ENCODE results near the gene CSDE1. TPM values are rescaled to one million over a fixed set of nuclear protein-coding genes. Genes with fewer than 3 reads are reported as not detected.

The CSDE1 gene
- total and polyA plus RNA-seq, 2 experiments from 2014 or later, result 190 to 512 TPM

- Histone ChIP-seq H3K4me3 (no peak overlapping the region), H3K36me3 (peaks cover 37% of the 10 kb centered on the region), H3K27ac (no peak overlapping the region), H3K9me3 (ENCODE audit: low read depth) (no peaks in the 10 kb centered on the region), H3K27me3 (no peaks in the 10 kb centered on the region), H3K4me1 (ENCODE audit: low read depth) (no peaks in the 10 kb centered on the region)
- no peak for DNase-seq (ENCODE audit: low read depth in 1 of 2, low spot score in 1 of 2)
- no peak for TF ChIP-seq CTCF (IDR thresholded peaks at IDR 0.05; ENCODE audit: low read depth, low read length)
Measured at GRCh38 chr1:114741963-114742746, 15.6 kb downstream of the CSDE1 start.

GRCh38 chr1:114740331-114740730, 17.5 kb downstream of the CSDE1 start:
- H3K27me3 ChIP-seq, result no peaks in the 10 kb centered on the region
- no peak overlapping the region for H3K4me3 ChIP-seq
- no peak for TF ChIP-seq CTCF (IDR thresholded peaks at IDR 0.05; ENCODE audit: low read depth, low read length)
- H3K27ac ChIP-seq, result no peak overlapping the region
- H3K4me1 ChIP-seq (ENCODE audit: low read depth), result no peaks in the 10 kb centered on the region
- peaks cover 47% of the 10 kb centered on the region for H3K36me3 ChIP-seq
- H3K9me3 ChIP-seq (ENCODE audit: low read depth), result no peaks in the 10 kb centered on the region
- no peak for DNase-seq (ENCODE audit: low read depth in 1 of 2, low spot score in 1 of 2)

- Histone ChIP-seq H3K27ac (no peak overlapping the region), H3K27me3 (no peaks in the 10 kb centered on the region), H3K9me3 (ENCODE audit: low read depth) (no peaks in the 10 kb centered on the region), H3K4me3 (no peak overlapping the region), H3K36me3 (peaks cover 73% of the 10 kb centered on the region), H3K4me1 (ENCODE audit: low read depth) (no peaks in the 10 kb centered on the region)
- DNase-seq (ENCODE audit: low read depth in 1 of 2, low spot score in 1 of 2), result no peak
- TF ChIP-seq CTCF (IDR thresholded peaks at IDR 0.05; ENCODE audit: low read depth, low read length), result no peak
Measured at GRCh38 chr1:114737314-114737849, 20.4 kb downstream of the CSDE1 start.

- Histone ChIP-seq H3K9me3 (ENCODE audit: low read depth) (no peaks in the 10 kb centered on the region), H3K4me1 (ENCODE audit: low read depth) (no peaks in the 10 kb centered on the region), H3K4me3 (no peak overlapping the region), H3K27ac (no peak overlapping the region), H3K27me3 (no peaks in the 10 kb centered on the region), H3K36me3 (peaks cover 88% of the 10 kb centered on the region)
- no peak for DNase-seq (ENCODE audit: low read depth in 1 of 2, low spot score in 1 of 2)
- no peak for TF ChIP-seq CTCF (IDR thresholded peaks at IDR 0.05; ENCODE audit: low read depth, low read length)
Measured at GRCh38 chr1:114735479-114735878, 22.3 kb downstream of the CSDE1 start.

- Histone ChIP-seq H3K4me1 (ENCODE audit: low read depth) (no peaks in the 10 kb centered on the region), H3K27ac (no peak overlapping the region), H3K27me3 (no peaks in the 10 kb centered on the region), H3K36me3 (peaks cover 95% of the 10 kb centered on the region), H3K9me3 (ENCODE audit: low read depth) (no peaks in the 10 kb centered on the region), H3K4me3 (no peak overlapping the region)
- TF ChIP-seq CTCF (IDR thresholded peaks at IDR 0.05; ENCODE audit: low read depth, low read length), result no peak
- peak in 1 of 2 donors; percentile 5 for DNase-seq (ENCODE audit: low read depth in 1 of 2, low spot score in 1 of 2)
Measured at GRCh38 chr1:114729782-114730181, 28.0 kb downstream of the CSDE1 start.

All from cardiac muscle cell (in vitro differentiated cells and primary cell).